HG02981 (cell line): ENCODE results near the gene PSTPIP1.

Experiments
- ATAC-seq: cut with Tn5 transposase; IDR thresholded peaks from one replicate; pipeline ENCODE4 v1.9.1; 2021; ENCODE audit warnings: mild to moderate bottlenecking, moderate library complexity; ENCODE audit not compliant: unreplicated experiment

Gene PSTPIP1

GRCh38 chr15:77029166-77030047 is 34.5 kb downstream of the PSTPIP1 start:
- ATAC-seq, result no peak

GRCh38 chr15:77030048-77030927 is 35.4 kb downstream of the PSTPIP1 start:
- no peak for ATAC-seq

GRCh38 chr15:77030928-77031375 is 36.0 kb downstream of the PSTPIP1 start:
- ATAC-seq, result no peak

GRCh38 chr15:77031376-77032050 is 36.6 kb downstream of the PSTPIP1 start:
- ATAC-seq, result no peak

GRCh38 chr15:77032052-77032646 is 37.2 kb downstream of the PSTPIP1 start:
- ATAC-seq, result no peak

GRCh38 chr15:77032647-77033416 is 37.9 kb downstream of the PSTPIP1 start:
- ATAC-seq, result no peak

- ATAC-seq, result no peak
Observed at GRCh38 chr15:77033417-77033728, 38.4 kb downstream of the PSTPIP1 start.

GRCh38 chr15:77033729-77034671 is 39.1 kb downstream of the PSTPIP1 start:
- no peak for ATAC-seq

- ATAC-seq, result no peak
Observed at GRCh38 chr15:77034695-77035489, 40.0 kb downstream of the PSTPIP1 start.

- ATAC-seq, result no peak
Observed at GRCh38 chr15:77035584-77035983, 40.7 kb downstream of the PSTPIP1 start.

- ATAC-seq, result no peak
Observed at GRCh38 chr15:77035999-77036471, 41.1 kb downstream of the PSTPIP1 start.

- no peak for ATAC-seq
Observed at GRCh38 chr15:77036537-77037387, 41.8 kb downstream of the PSTPIP1 start.

GRCh38 chr15:77037388-77038209 is 42.7 kb downstream of the PSTPIP1 start:
- no peak for ATAC-seq

GRCh38 chr15:77038312-77039216 is 43.6 kb downstream of the PSTPIP1 start:
- no peak for ATAC-seq

- ATAC-seq, result no peak
Observed at GRCh38 chr15:77039217-77039533, 44.2 kb downstream of the PSTPIP1 start.
